ENCODE results near the gene ACTN4.
"Not testable (repeated sequence)": the region's sequence is repeated elsewhere in the genome, so short reads cannot be mapped to it uniquely, and the experiment has no call there.

The ACTN4 gene

GRCh38 chr19:38744874-38745273, 97.4 kb downstream of the ACTN4 start:
- H3K4me3 ChIP-seq (replicated peaks in 1 of 2; ENCODE audit: low read depth in 2 of 2, low read length in 2 of 2), result no peak overlapping the region
- DNase-seq (ENCODE audit: low read depth in 2 of 2), result no peak
- no peak for TF ChIP-seq CTCF (IDR thresholded peaks at IDR 0.05; ENCODE audit: low read depth, low read length)

GRCh38 chr19:38745316-38745715, 97.9 kb downstream of the ACTN4 start:
- no peak overlapping the region for H3K4me3 ChIP-seq (replicated peaks in 1 of 2; ENCODE audit: low read depth in 2 of 2, low read length in 2 of 2)
- DNase-seq (ENCODE audit: low read depth in 2 of 2), result no peak
- no peak for TF ChIP-seq CTCF (IDR thresholded peaks at IDR 0.05; ENCODE audit: low read depth, low read length)

- not testable (repeated sequence) for H3K4me3 ChIP-seq (replicated peaks in 1 of 2; ENCODE audit: low read depth in 2 of 2, low read length in 2 of 2); DNase-seq (ENCODE audit: low read depth in 2 of 2)
Measured at GRCh38 chr19:38753783-38754182, 106.3 kb downstream of the ACTN4 start.

- H3K4me3 ChIP-seq (replicated peaks in 1 of 2; ENCODE audit: low read depth in 2 of 2, low read length in 2 of 2); DNase-seq (ENCODE audit: low read depth in 2 of 2): not testable (repeated sequence)
Measured at GRCh38 chr19:38754196-38754595, 106.7 kb downstream of the ACTN4 start.

GRCh38 chr19:38759590-38760003, 112.1 kb downstream of the ACTN4 start:
- no peak overlapping the region for H3K4me3 ChIP-seq (replicated peaks in 1 of 2; ENCODE audit: low read depth in 2 of 2, low read length in 2 of 2)
- no peak for TF ChIP-seq CTCF (IDR thresholded peaks at IDR 0.05; ENCODE audit: low read depth, low read length)
- peak in 1 of 2 donors; percentile 37 for DNase-seq (ENCODE audit: low read depth in 2 of 2)

- DNase-seq (ENCODE audit: low read depth in 2 of 2); H3K4me3 ChIP-seq (replicated peaks in 1 of 2; ENCODE audit: low read depth in 2 of 2, low read length in 2 of 2): not testable (repeated sequence)
Measured at GRCh38 chr19:38760805-38761517, 113.5 kb downstream of the ACTN4 start.

GRCh38 chr19:38761884-38762389, 114.5 kb downstream of the ACTN4 start:
- H3K4me3 ChIP-seq (replicated peaks in 1 of 2; ENCODE audit: low read depth in 2 of 2, low read length in 2 of 2); DNase-seq (ENCODE audit: low read depth in 2 of 2): not testable (repeated sequence)

- no peak for DNase-seq (ENCODE audit: low read depth in 2 of 2)
- H3K4me3 ChIP-seq (replicated peaks in 1 of 2; ENCODE audit: low read depth in 2 of 2, low read length in 2 of 2), result no peak overlapping the region
Measured at GRCh38 chr19:38763795-38764220, 116.4 kb downstream of the ACTN4 start.

More at GRCh38 chr19:38763795-38764220, 116.4 kb downstream of the ACTN4 start:
- TF ChIP-seq CTCF (IDR thresholded peaks at IDR 0.05; ENCODE audit: low read depth, low read length), result no peak

Measured in cardiac fibroblast (primary cell).